GM10248 (cell line): ENCODE results near the gene TRANK1.

Experiments
- CTCF ChIA-PET: fragments of 300-600 bp; sonication (Branson Sonifier 250); formaldehyde crosslinking; extraction: SDS; loops from one replicate; lab custom pipeline; 2021; ENCODE audit warnings: antibody characterized with exemption; lab: Yijun Ruan, JAX
- POLR2A ChIA-PET: fragments of 350-650 bp; sonication (Branson Sonifier 250); formaldehyde crosslinking; extraction: SDS; loops from one replicate; lab custom pipeline; 2020; ENCODE audit warnings: antibody characterized with exemption; lab: Yijun Ruan, JAX
- DNase-seq: peaks from one replicate; pipeline ENCODE4 v3.0.0; 2012; ENCODE audit errors: extremely low spot score
- TF ChIP-seq, protein P1 (sequence below): IDR thresholded peaks from 2 replicates; pipeline ENCODE4 v1.5.1; 2012; ENCODE audit warnings: mild to moderate bottlenecking, low read depth; ENCODE audit errors: extremely low read depth, missing control alignments, control extremely low read depth

Gene TRANK1

DNA sequence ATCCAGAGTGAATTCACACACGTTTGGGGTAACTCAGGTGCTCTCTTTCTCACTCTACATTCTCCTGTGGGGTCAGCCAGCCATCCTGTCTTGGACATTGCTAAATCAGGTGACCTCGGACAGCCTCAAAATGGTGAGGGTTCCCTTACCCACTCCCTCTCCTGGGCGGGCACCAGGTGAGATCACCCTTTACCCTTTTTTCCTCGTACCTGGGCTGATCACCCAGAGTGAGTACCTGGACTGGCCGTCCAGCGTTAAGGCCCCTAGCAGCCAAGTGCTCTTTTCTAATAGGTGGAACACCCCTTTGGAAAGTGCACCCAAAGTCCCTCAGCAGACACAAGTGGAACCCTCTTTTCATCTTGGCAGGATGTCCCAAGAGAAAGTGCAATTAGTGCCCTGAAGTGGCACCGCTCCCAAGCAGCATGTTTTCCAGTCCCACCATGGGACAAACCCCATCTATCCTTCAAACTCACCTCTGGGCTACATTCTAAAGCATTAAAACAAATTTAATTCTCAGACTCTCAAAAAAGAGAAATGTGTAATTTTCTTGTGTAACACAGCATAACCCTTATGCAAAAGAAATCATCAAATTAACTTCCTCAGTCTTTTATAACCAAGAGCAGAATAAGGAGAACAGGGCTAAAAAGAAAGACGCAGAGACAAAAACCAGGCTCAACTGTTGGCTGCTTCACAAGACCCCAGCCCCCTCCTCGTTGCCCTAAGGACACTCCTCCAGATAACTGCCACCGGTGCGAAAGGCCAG is 20.7 kb downstream of the TRANK1 start:
- TF ChIP-seq, protein P1, sequence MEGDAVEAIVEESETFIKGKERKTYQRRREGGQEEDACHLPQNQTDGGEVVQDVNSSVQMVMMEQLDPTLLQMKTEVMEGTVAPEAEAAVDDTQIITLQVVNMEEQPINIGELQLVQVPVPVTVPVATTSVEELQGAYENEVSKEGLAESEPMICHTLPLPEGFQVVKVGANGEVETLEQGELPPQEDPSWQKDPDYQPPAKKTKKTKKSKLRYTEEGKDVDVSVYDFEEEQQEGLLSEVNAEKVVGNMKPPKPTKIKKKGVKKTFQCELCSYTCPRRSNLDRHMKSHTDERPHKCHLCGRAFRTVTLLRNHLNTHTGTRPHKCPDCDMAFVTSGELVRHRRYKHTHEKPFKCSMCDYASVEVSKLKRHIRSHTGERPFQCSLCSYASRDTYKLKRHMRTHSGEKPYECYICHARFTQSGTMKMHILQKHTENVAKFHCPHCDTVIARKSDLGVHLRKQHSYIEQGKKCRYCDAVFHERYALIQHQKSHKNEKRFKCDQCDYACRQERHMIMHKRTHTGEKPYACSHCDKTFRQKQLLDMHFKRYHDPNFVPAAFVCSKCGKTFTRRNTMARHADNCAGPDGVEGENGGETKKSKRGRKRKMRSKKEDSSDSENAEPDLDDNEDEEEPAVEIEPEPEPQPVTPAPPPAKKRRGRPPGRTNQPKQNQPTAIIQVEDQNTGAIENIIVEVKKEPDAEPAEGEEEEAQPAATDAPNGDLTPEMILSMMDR = no peak
- CTCF ChIA-PET = interaction anchor here (0.8 to 3.4 kb wide), 21 partner anchors 10 to 133 kb away, joined by 3 to 38 read pairs (median 5); partner anchors contain the start of gene TRANK1
- POLR2A ChIA-PET = interaction anchor here (0.7 kb wide), 1 partner anchor 64 kb away, joined by 3 read pairs; no protein-coding TSS in a partner anchor
- no peak for DNase-seq

DNA sequence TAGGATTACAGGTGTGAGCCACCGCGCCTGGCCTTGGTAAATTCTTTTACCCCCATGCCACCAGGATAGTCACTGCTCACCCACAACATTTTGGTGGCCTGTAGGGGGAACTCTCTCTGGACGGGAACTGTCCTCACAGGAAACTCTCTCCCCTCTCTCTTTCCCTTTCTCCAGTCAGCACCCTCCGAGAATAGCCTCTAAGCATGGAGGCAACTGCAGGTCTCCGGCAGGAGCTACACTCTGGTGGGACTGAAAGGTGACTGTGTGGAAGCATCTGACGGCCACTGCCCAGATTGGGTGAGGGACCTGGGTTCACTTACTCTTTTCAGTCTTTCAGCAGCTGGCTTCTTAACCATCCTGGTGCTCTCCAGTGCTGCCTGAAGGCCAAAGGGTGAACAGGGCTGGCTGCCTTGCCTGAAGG is 21.3 kb downstream of the TRANK1 start:
- ChIA-PET POLR2A (interaction anchor here (0.7 kb wide), 1 partner anchor 65 kb away, joined by 3 read pairs; no protein-coding TSS in a partner anchor), CTCF (interaction anchor here (0.8 to 3.4 kb wide), 22 partner anchors 9 to 132 kb away, joined by 3 to 38 read pairs (median 4); partner anchors contain the start of gene TRANK1)
- DNase-seq = no peak
- TF ChIP-seq, protein P1 = peak; percentile 40

DNA sequence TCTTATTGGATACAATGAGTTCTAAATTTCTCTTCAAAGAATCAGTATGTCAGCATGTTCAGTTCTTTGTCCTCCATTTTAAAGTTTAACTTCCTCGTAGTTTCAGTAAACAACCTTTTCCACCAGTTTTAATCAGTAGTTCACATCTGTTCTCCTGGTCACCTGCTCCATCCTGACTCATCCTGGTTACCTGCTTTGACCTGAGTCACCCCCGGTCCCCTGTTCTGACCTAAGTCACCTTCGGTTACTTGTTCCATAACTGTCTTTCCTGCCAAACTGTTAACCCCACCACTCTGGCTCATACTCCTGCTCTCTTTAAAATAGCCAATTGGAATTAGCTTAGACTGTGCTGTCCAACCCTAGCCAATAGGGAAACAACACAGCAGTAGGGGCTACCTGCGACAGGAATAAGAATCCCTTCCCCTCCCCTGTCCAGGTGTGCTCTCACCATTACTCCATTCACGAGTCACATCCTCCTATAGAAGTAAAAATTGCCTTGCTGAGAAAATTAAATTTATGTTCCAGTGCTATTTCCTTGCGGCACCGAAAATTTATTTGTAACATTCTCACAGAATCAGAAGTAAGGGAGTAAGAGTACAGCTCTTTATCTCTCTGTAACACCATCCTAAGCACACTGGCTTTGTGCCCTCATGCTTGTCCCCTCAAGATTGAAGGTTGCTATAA is 23.8 kb downstream of the TRANK1 start:
- ChIA-PET CTCF (interaction anchor here (0.7 to 3.3 kb wide), 4 partner anchors 12 to 52 kb away, joined by 3 to 33 read pairs (median 5); no protein-coding TSS in a partner anchor), POLR2A (interaction anchor here (0.7 kb wide), 1 partner anchor 72 kb away, joined by 3 read pairs; the partner anchor contains the start of gene MLH1)
- TF ChIP-seq, protein P1 = no peak
- DNase-seq = no peak

DNA sequence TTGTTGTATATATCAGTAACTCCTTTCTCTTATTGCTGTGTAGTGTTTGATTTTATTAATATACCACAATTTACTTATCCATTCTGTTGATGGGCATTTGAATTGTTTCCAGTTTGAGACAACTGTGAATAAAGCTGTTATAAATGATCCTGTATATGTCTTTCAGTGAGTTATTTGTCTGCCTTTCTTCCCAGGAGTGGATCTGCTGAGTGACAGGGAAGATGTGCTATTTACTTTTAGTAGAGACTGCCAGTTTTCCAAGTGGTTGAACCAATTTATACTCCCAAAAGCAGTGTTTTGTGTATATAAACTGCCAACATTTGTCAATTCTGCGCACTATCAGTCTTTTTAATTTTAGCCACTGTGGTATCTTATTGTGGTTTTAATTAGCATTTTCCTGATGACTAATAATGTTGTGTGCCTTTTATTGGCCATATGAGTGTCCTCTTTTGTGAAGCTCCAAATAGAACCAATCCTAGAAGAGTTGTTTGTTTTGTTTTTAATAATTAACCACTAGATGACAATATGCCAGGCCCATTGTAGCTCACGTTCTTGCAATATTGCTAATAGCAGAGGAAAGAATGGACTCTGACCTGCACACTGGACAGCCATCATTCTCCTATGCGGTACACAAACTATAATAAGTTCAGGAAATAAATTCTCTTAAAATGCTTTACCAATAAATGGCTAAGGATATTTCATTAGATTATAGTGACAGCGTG is 25.3 kb downstream of the TRANK1 start:
- ChIA-PET CTCF (interaction anchor here (1.3 kb wide), 1 partner anchor 39 kb away, joined by 7 read pairs; no protein-coding TSS in a partner anchor), POLR2A (no interaction called here)
- DNase-seq = no peak
- TF ChIP-seq, protein P1 = no peak

DNA sequence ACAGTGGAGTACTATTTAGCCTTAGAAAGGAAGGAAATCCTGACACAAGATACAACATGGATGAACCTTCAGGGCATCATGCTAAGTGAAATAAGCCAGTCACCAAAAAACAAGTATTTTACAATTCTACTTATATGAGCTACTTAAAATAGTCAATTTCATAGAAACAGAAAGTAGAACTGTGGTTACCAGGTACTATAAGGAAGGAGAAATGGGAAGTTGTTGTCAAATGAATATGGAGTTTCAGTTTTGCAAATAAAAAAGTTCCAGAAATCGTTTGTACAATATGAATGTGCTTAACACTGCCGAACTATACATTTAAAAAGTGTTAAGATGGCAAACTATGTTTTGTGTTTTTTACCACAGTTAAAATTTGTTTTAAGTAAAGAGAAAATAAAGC is 26.8 kb downstream of the TRANK1 start:
- DNase-seq = no peak
- TF ChIP-seq, protein P1 = no peak
- ChIA-PET POLR2A (no interaction called here), CTCF (interaction anchor here (0.7 to 1.5 kb wide), 6 partner anchors 10 to 42 kb away, joined by 3 to 5 read pairs (median 3); no protein-coding TSS in a partner anchor)
